Vagina (tissue), 2 donors: ENCODE data around the gene UROC1.

Experiments used
- POLR2A ChIP-seq, 2 donors: fragments of 450-650 bp; IDR thresholded peaks; one replicate each; pipeline ENCODE4 v1.6.1; 2017; ENCODE audit warnings: antibody characterized with exemption in 2 of 2, mild to moderate bottlenecking in 2 of 2, moderate library complexity in 2 of 2
- TF ChIP-seq, protein P1 (sequence below), 3 experiments: fragments of 450-650 bp in 2 of 3; fragments of 200-600 bp in 1 of 3; sonication (generic) in 1 of 3; IDR thresholded peaks; one replicate each; pipeline ENCODE4 v1.5.1; 2017 to 2019; ENCODE audit warnings: antibody characterized with exemption in 3 of 3, mild to moderate bottlenecking in 2 of 3, moderate library complexity in 2 of 3

DNA sequence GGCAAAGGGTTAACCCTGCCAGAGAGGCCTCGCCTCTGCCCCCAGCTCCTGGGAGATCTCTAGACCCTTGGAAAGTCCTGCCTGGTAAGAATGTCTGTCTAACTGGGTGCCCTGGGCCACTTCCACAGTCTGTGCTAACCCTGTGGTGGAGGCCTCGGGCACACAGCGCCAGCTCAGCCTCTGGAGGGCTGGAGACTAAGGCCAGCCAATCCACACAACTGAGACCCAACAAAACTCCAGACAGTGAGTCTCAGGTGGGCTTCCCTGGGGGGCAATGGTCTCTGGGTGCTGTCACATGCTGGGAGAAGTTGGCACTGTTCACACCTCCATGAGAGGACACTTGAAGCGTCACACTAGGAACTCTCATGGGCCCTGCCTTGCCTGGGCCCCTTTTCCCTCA lies 61.4 kb downstream of the UROC1 start:
- no peak for TF ChIP-seq POLR2A (IDR thresholded peaks at IDR 0.05)
- TF ChIP-seq, protein P1, sequence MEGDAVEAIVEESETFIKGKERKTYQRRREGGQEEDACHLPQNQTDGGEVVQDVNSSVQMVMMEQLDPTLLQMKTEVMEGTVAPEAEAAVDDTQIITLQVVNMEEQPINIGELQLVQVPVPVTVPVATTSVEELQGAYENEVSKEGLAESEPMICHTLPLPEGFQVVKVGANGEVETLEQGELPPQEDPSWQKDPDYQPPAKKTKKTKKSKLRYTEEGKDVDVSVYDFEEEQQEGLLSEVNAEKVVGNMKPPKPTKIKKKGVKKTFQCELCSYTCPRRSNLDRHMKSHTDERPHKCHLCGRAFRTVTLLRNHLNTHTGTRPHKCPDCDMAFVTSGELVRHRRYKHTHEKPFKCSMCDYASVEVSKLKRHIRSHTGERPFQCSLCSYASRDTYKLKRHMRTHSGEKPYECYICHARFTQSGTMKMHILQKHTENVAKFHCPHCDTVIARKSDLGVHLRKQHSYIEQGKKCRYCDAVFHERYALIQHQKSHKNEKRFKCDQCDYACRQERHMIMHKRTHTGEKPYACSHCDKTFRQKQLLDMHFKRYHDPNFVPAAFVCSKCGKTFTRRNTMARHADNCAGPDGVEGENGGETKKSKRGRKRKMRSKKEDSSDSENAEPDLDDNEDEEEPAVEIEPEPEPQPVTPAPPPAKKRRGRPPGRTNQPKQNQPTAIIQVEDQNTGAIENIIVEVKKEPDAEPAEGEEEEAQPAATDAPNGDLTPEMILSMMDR (IDR thresholded peaks at IDR 0.05): no peak
